HUDEP-2 (cell line): Measurements from ENCODE around the gene CATSPER3.

ENCODE experiments used
- DNase-seq, 76 experiments: peaks; one replicate each; lab custom pipeline; 2025; ENCODE audit not compliant: unreplicated experiment in 76 of 76; lab: John Stamatoyannopoulos, UW

The CATSPER3 gene

DNA sequence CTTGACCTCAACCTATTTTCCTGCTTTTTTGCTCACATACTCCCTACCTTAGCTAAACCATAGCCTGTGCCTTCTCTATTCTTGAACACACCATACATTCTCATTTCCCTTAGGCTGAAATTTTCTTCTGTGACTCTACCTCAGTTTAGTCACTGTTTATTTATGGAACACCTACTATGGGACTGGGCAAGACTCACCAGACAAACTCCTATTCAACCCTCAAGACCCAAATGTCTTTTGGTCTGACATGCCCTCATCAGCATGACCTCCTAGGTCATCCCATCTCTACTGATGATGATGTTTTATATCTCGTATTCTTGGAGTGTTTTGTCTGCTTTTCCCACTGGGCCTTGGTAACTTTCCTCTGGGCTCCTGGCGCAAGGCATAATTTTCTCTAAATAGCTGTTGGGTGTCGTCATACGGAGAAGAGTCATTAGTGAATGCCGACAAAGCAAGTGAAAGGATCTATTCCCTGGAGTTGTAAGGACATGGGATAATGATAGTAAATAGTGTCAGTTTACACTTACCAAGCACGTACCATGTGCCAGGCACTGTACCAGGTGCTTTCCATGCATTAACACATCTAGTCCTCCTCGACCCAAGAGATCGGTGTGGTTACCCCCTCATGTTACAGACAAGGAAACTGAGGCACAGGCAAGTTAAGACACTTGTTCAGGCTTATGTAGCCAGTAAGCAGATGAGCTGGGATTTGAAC lies 88.8 kb downstream of the CATSPER3 start:
- DNase-seq: no peak

GRCh38 chr5:135057233-135057632 lies 89.5 kb downstream of the CATSPER3 start:
- DNase-seq: no peak

GRCh38 chr5:135058331-135058732 lies 90.6 kb downstream of the CATSPER3 start:
- no peak for DNase-seq

- DNase-seq: peak in 1 of 76 experiments; percentile 5
These were observed 91.6 kb downstream of the CATSPER3 start for GRCh38 chr5:135059000-135059923.

DNA sequence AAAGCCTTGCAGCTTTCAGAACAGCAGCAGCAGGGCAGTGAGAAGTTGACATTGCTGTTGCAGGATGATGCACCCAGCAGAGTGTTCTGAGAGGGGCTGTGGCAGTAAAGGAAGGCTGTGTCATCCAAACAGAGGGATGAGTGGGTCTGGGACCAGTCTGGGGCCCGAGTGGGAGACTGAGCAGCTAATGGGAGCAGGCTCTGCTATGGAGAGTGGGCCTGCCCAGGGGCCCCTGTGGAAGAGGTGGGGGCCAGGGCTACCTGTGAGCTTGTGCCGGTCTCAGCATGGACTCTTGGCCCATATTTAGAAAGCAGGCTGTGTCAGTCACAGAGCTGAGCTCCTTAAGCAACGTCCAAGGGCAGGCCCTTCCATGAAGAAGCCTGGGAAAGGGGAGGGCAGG lies 92.3 kb downstream of the CATSPER3 start:
- no peak for DNase-seq

GRCh38 chr5:135061001-135061400 lies 93.3 kb downstream of the CATSPER3 start:
- DNase-seq: no peak
